Left lung (tissue), 10 donors: ENCODE measurements around the gene LRRC55. TPM values are rescaled to one million over a fixed set of nuclear protein-coding genes. Genes with fewer than 3 reads are reported as not detected.

Experiments used
- ATAC-seq: fragments of 200-7000 bp; cut with Tn5 transposase; one replicate; pipeline ENCODE4 v1.9.1; 2020; ENCODE audit warnings: moderate library complexity
- DNase-seq, 4 donors: peaks; one replicate each; pipeline ENCODE4 v3.0.0-alpha.2; 2013 to 2020
- H3K27ac ChIP-seq, 2 donors: fragments of 200-600 bp; sonication (generic) in 1 of 2; one replicate each; pipeline versions ENCODE4 v1.5.0 to v1.8.0; 2020 to 2021
- H3K27me3 ChIP-seq, 2 donors: fragments of 200-600 bp; sonication (generic) in 1 of 2; one replicate each; pipeline versions ENCODE4 v1.5.0 to v1.8.0; 2020 to 2021
- H3K36me3 ChIP-seq, 2 donors: fragments of 200-600 bp; sonication (generic) in 1 of 2; one replicate each; pipeline versions ENCODE4 v1.5.0 to v1.8.0; 2020 to 2021
- H3K4me1 ChIP-seq, 2 donors: fragments of 200-600 bp; one replicate each; pipeline ENCODE4 v1.8.0; 2021
- H3K4me3 ChIP-seq, 2 donors: fragments of 200-600 bp; sonication (generic) in 1 of 2; one replicate each; pipeline versions ENCODE4 v1.5.0 to v1.8.0; 2020 to 2021; ENCODE audit warnings: mild to moderate bottlenecking in 1 of 2
- H3K9me3 ChIP-seq, 2 donors: fragments of 200-600 bp; sonication (generic) in 1 of 2; one replicate each; pipeline versions ENCODE4 v1.5.0 to v1.8.0; 2020 to 2021
- CTCF ChIP-seq, 2 donors: fragments of 200-600 bp; sonication (generic) in 1 of 2; IDR thresholded peaks; one replicate each; pipeline versions ENCODE4 v1.5.0 to v1.8.0; 2021; ENCODE audit warnings: antibody characterized with exemption in 2 of 2
- intact Hi-C, 2 donors: fragments of 100-400 bp; cut with DNase I; formaldehyde crosslinking; loops; one replicate each; pipeline versions ENCODE4 v1.11.2 to v1.14.2; 2022
- polyA plus RNA-seq, 6 donors: library from polyadenylated mRNA; unstranded; fragments of 120-200 nt; gene quantifications; one replicate each; pipeline ENCODE4 v1.2.1, GENCODE V29; 2013; ENCODE audit not compliant: insufficient read length in 6 of 6
- total RNA-seq, 2 donors: library from RNA; stranded (reverse); fragmentation: NEBNext Ultra II Directional; extraction: Animal tissue kit (Norgen Biotek cat#: 25700); gene quantifications; one replicate each; pipeline ENCODE4 v1.2.1, GENCODE V29; 2021
- donor health status: DM: no; HTN: yes; CAD: no.
- donor health status: DM: no; HTN: no; CAD: no.

The LRRC55 gene
- total and polyA plus RNA-seq, 8 donors = 0.05 to 3.9 (median 2.8) TPM

GRCh38 chr11:57155400-57155799, 26.4 kb upstream of the LRRC55 start:
- Histone ChIP-seq H3K9me3 (no peaks in the 10 kb centered on the region), H3K4me3 (no peak overlapping the region), H3K27ac (no peak overlapping the region), H3K4me1 (no peaks in the 10 kb centered on the region), H3K27me3 (no peaks in the 10 kb centered on the region), H3K36me3 (no peaks in the 10 kb centered on the region)
- intact Hi-C loops = no loop called here
- DNase-seq (no peak), ATAC-seq (peak; percentile 44)
- TF ChIP-seq CTCF (IDR thresholded peaks at IDR 0.05) = no peak

GRCh38 chr11:57155838-57156607, 25.7 kb upstream of the LRRC55 start:
- Histone ChIP-seq H3K27ac (no peak overlapping the region), H3K4me3 (no peak overlapping the region), H3K27me3 (no peaks in the 10 kb centered on the region), H3K4me1 (no peaks in the 10 kb centered on the region), H3K36me3 (no peaks in the 10 kb centered on the region), H3K9me3 (no peaks in the 10 kb centered on the region)
- DNase-seq = no peak
- ATAC-seq = no peak
- TF ChIP-seq CTCF (IDR thresholded peaks at IDR 0.05) = no peak
- intact Hi-C loops = no loop called here

DNA sequence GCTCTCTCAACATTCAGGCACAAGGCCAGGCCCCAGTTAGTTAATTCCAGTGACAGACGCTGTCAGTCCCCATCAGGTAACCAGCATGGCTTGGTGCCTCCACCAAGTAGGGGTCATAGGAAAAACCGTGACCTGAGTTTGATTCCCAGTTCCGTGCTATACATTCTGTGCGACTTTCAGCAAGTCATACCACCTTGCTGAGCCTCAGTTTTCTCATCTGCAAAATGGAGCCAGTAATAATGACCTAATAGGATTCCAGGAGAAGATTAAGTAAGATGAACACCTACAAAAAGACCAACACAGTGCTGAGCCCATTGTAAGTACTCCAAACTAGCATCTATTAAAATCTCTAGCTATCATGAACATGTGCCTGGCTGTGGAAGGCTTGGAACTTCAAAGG, 24.8 kb upstream of the LRRC55 start:
- ATAC-seq (no peak), DNase-seq (no peak)
- H3K4me1 ChIP-seq = no peaks in the 10 kb centered on the region
- no peak overlapping the region for H3K4me3 ChIP-seq
- H3K36me3 ChIP-seq = no peaks in the 10 kb centered on the region
- TF ChIP-seq CTCF (IDR thresholded peaks at IDR 0.05) = no peak
- intact Hi-C loops = no loop called here
- no peaks in the 10 kb centered on the region for H3K27me3 ChIP-seq
- H3K27ac ChIP-seq = no peak overlapping the region
- no peaks in the 10 kb centered on the region for H3K9me3 ChIP-seq

DNA sequence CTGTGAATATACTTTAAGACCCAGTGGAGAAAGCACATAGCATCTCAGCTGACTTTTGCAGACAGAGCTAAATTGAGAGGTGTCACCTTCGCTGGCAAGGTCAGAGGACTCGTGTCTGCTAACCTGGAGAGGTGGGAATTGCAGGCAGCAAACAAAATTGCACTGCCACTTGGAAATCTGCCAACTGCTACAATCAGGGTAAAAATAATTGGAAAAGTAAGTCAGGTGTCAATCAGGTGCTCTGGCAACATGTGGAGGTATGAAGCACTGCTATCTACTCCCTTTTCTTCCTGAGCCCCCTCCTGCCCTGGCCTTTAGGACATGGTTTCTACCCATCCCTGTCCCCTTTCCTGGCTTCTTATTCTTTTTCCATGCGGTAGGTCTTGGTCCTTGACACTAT, 24.1 kb upstream of the LRRC55 start:
- ATAC-seq (no peak), DNase-seq (no peak)
- Histone ChIP-seq H3K36me3 (no peaks in the 10 kb centered on the region), H3K4me1 (no peaks in the 10 kb centered on the region), H3K27me3 (no peaks in the 10 kb centered on the region), H3K4me3 (no peak overlapping the region), H3K9me3 (no peaks in the 10 kb centered on the region), H3K27ac (no peak overlapping the region)
- TF ChIP-seq CTCF (IDR thresholded peaks at IDR 0.05) = no peak
- intact Hi-C loops = no loop called here

DNA sequence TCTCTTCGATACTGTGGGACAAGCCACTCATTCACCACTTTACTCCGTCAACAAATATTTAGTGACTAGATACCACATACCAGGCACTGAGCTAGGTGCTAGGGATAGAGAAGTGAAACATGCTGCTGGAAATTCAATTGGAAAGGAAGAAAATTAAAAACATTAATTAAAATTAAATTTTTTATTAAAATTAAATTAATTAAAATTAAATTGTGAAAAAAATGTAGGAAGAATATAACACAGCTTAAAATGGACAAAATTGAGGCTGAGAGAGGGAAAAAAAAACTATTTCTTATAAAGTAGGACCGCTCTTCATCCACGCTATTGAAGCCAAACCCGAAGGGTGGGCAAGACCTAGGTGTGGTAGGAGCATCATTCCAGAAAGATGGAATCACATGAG, 23.6 kb upstream of the LRRC55 start:
- no peaks in the 10 kb centered on the region for H3K9me3 ChIP-seq
- intact Hi-C loops = no loop called here
- no peaks in the 10 kb centered on the region for H3K36me3 ChIP-seq

More for the DNA sequence above, 23.6 kb upstream of the LRRC55 start:
- no peak for TF ChIP-seq CTCF (IDR thresholded peaks at IDR 0.05)
- Histone ChIP-seq H3K27ac (no peak overlapping the region), H3K27me3 (no peaks in the 10 kb centered on the region), H3K4me3 (no peak overlapping the region), H3K4me1 (no peaks in the 10 kb centered on the region)
- ATAC-seq = no peak
- DNase-seq = no peak
